Natural killer cell (primary cell): Measurements from ENCODE around the gene FADD. TPM values are rescaled to one million over a fixed set of nuclear protein-coding genes. Genes with fewer than 3 reads are reported as not detected.

Experiments used
- ATAC-seq, 3 donors: fragments of 150-1000 bp in 2 of 3; fragments of 200-7000 bp in 1 of 3; cut with Tn5 transposase; 1 replicate in 1 of 3; 2 replicates in 2 of 3; pipeline ENCODE4 v1.10.0; 2021; ENCODE audit warnings: mild to moderate bottlenecking in 2 of 3, moderate library complexity in 2 of 3
- DNase-seq, 2 donors: peaks; one replicate each; pipeline versions ENCODE4 v3.0.0 to v3.0.0-alpha.2; 2013 to 2021; ENCODE audit warnings: mixed read lengths in 1 of 2
- H3K27ac ChIP-seq: one replicate; pipeline ENCODE4 v1.5.1; 2013; ENCODE audit warnings: mild to moderate bottlenecking, low read length
- H3K27me3 ChIP-seq: one replicate; pipeline ENCODE4 v1.6.1; 2013; ENCODE audit warnings: low read length; ENCODE audit not compliant: control insufficient read depth, insufficient read depth
- H3K36me3 ChIP-seq: one replicate; pipeline ENCODE4 v1.6.1; 2013; ENCODE audit warnings: low read length; ENCODE audit not compliant: control insufficient read depth, insufficient read depth
- H3K4me1 ChIP-seq: one replicate; pipeline ENCODE4 v1.6.1; 2013; ENCODE audit warnings: low read length; ENCODE audit not compliant: control insufficient read depth, insufficient read depth
- H3K4me3 ChIP-seq: one replicate; pipeline ENCODE4 v1.5.1; 2013; ENCODE audit warnings: low read length
- H3K9me3 ChIP-seq: one replicate; pipeline ENCODE4 v1.6.1; 2013; ENCODE audit warnings: low read length; ENCODE audit not compliant: control insufficient read depth, insufficient read depth
- H3K27ac Mint-ChIP-seq, 2 donors: one replicate each; pipeline ENCODE4 v1.8.0; 2022; ENCODE audit warnings: mild to moderate bottlenecking in 2 of 2, mixed read lengths in 2 of 2, moderate library complexity in 1 of 2
- H3K27me3 Mint-ChIP-seq, 2 donors: one replicate each; pipeline ENCODE4 v1.8.0; 2022; ENCODE audit warnings: low read depth in 2 of 2, mixed read lengths in 2 of 2
- H3K36me3 Mint-ChIP-seq: one replicate; pipeline ENCODE4 v1.8.0; 2022; ENCODE audit warnings: mixed read lengths
- H3K4me1 Mint-ChIP-seq, 2 donors: one replicate each; pipeline ENCODE4 v1.8.0; 2022; ENCODE audit warnings: mixed read lengths in 2 of 2
- H3K4me3 Mint-ChIP-seq: one replicate; pipeline ENCODE4 v1.8.0; 2022; ENCODE audit warnings: mild to moderate bottlenecking, moderate library complexity, mixed read lengths
- H3K9me3 Mint-ChIP-seq, 2 donors: one replicate each; pipeline ENCODE4 v1.8.0; 2022; ENCODE audit warnings: mixed read lengths in 2 of 2
- CTCF ChIP-seq: fragments of 200-600 bp; IDR thresholded peaks from one replicate; pipeline ENCODE4 v1.8.0; 2022; ENCODE audit warnings: antibody characterized with exemption
- WGBS: methylation state at CpG from one replicate; pipeline ENCODE4 v1.1.7; 2013; ENCODE audit warnings: missing lambda C conversion rate; ENCODE audit not compliant: insufficient coverage; 5-methylcytosine and 5-hydroxymethylcytosine counted together
- intact Hi-C: fragments of 100-400 bp; cut with micrococcal nuclease; formaldehyde crosslinking; loops from one replicate; pipeline ENCODE4 v1.14.2; 2022
- total RNA-seq, 4 donors: library from RNA; stranded (reverse); fragments of 120-200 nt in 1 of 4; gene quantifications; one replicate each; pipeline versions ENCODE4 v1.2.3 to v1.2.4, GENCODE V29; 2013 to 2022

FADD gene
- total RNA-seq, 3 donors from 2014 or later (not counting 1 experiment from before 2014, with no cell fraction given): 7.8 to 9.2 (median 9.0) TPM

DNA sequence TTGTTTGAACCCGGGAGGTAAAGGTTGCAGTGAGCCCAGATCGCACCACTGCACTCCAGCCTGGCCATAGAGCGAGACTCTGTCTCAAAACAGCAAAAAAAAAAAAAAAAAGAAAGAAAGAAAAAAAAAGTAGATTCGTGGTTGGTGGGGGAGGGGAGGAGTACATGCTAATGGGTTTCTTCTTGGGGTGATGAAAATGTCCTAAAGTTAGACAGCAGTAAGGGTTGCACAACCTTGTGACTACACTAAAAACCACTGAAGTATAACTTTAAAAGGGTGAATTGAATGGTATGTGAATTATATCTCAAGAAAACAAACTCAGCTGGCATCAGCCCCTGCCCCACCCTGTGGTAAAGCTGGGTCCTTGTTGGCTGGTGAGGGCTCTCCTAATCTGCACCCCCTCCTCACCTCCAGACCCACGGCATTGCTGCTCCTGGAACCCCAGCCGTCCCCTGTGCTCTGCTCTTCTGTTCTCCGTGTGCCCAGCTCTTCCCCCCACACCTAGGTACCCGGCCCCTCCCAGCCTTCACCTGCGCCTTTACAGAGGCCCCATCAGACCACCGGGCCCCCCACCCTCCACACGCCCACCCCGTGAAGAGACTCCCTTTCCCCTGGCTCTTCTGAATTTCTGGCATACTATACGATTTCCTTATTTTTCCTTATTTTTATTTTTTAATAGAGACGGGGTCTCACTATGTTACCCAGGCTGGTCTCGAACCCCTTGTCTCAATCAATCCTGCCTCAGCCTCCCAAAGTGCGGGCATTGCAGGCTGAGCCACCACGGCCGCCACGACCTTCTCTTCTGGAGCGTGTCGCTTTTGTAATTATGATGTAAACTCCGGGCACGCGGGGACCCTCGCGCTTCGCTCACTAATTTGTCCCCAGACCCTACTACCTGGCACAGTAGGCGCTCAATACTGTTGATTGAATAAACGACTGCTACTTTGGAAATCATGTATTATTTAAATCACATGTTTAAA is 924 bp upstream of the FADD start:
- Histone ChIP-seq H3K27ac (peak overlapping the region; percentile 67), H3K4me3 (peak overlapping the region; percentile 77), H3K27me3 (no peaks in the 10 kb centered on the region), H3K9me3 (no peaks in the 10 kb centered on the region), H3K4me1 (peaks cover 36% of the 10 kb centered on the region), H3K36me3 (peaks cover 12% of the 10 kb centered on the region)
- 83% methylated on average over 29 of the region's 29 CpGs for WGBS
- DNase-seq (peak in 1 of 2 donors; percentile 27), ATAC-seq (no peak)
- Mint-ChIP-seq H3K4me1 (peaks cover 26 to 39% of the 10 kb centered on the region in 2 donors), H3K4me3 (peak overlapping the region; percentile 96), H3K27ac (peak overlapping the region; percentile 92 to 95), H3K9me3 (no peaks in the 10 kb centered on the region), H3K36me3 (no peaks in the 10 kb centered on the region), H3K27me3 (peaks cover 0 to 5% of the 10 kb centered on the region in 2 donors)
- TF ChIP-seq CTCF: no peak
- intact Hi-C loops: no loop called here

DNA sequence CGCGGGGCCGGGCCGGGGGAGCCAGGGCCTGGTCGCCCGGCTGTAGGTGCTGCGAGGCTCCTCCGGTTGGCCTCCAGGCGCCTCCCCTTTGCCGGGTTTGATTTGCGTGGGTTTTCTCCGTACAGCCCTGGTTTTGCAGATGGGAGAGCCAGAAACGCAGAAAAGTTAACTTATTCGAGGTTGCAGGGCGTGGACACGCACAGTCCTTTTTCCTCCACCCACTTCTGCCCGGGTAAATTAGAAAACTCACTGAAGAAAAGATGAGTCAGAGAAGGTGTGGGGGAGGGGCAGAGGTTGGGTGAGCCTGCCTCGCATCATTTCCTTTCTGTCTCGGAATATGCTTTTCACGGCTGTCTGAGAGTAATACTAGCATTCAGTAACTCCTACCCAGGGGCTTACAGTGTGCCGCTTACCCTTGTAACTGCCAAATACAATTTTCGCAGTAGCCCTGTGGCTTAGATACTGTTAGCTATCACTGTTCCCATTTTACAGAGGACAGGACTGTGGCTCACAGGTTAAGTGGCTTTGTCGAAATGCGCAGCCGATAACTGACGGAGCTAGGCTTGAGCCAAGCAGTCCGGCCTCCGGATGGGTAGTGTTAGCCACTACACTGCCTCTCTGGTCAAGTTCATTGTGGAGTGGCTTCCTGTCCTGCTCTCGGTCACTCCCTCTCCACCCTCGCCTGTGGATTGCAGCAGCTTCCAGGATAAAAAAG is 812 bp downstream of the FADD start:
- H3K9me3 Mint-ChIP-seq: no peaks in the 10 kb centered on the region
- Histone ChIP-seq H3K27ac (peak overlapping the region; percentile 88), H3K4me1 (peaks cover 38% of the 10 kb centered on the region), H3K36me3 (peaks cover 25% of the 10 kb centered on the region), H3K9me3 (no peaks in the 10 kb centered on the region), H3K4me3 (peak overlapping the region; percentile 77), H3K27me3 (no peaks in the 10 kb centered on the region)
- TF ChIP-seq CTCF: no peak
- H3K36me3 Mint-ChIP-seq: no peaks in the 10 kb centered on the region
- peak overlapping the region; percentile 96 for H3K4me3 Mint-ChIP-seq
- DNase-seq (peak; percentile 77 to 95), ATAC-seq (peak; percentile 78 to 88 (median 79))
- H3K4me1 Mint-ChIP-seq: peaks cover 31 to 52% of the 10 kb centered on the region in 2 donors
- peak overlapping the region; percentile 92 to 95 for H3K27ac Mint-ChIP-seq
- intact Hi-C loops: loop anchor here (1.0 kb wide), 1 partner anchor 66 kb away; the partner anchor contains the start of gene PPFIA1
- H3K27me3 Mint-ChIP-seq: no peaks in the 10 kb centered on the region
- 6% methylated on average over 30 of the region's 30 CpGs for WGBS

DNA sequence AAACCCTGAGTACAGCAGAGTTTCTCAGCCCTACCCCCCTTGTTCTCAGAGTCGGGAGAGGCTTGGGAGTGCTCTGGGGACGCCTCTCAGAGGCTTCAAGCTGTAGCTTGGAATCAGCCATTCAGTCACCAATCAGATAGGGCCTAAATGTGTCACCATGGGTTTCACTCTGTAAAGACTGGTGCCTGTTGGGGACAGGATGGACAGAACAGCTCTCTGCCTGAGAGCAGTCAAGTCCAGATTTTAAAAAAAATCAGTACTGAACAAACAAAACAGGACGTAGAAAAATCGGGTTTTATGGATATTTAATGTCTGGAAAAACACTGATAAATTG is 1.3 kb downstream of the FADD start:
- peak overlapping the region; percentile 77 for H3K4me3 ChIP-seq
- peaks cover 35 to 57% of the 10 kb centered on the region in 2 donors for H3K4me1 Mint-ChIP-seq
- peaks cover 38% of the 10 kb centered on the region for H3K4me1 ChIP-seq
- ATAC-seq: peak in 1 of 3 donors; percentile 6
- no peaks in the 10 kb centered on the region for H3K9me3 ChIP-seq
- no peak for DNase-seq
- peaks cover 29% of the 10 kb centered on the region for H3K36me3 ChIP-seq
- H3K27ac ChIP-seq: peak overlapping the region; percentile 88
- TF ChIP-seq CTCF: no peak
- no peaks in the 10 kb centered on the region for H3K27me3 ChIP-seq
- H3K27ac Mint-ChIP-seq: peak overlapping the region; percentile 92 to 95
- intact Hi-C loops: no loop called here
- H3K36me3 Mint-ChIP-seq: no peaks in the 10 kb centered on the region
- H3K9me3 Mint-ChIP-seq: no peaks in the 10 kb centered on the region
- H3K4me3 Mint-ChIP-seq: peak overlapping the region; percentile 96
- H3K27me3 Mint-ChIP-seq: no peaks in the 10 kb centered on the region
- WGBS: 66% methylated on average over 4 of the region's 4 CpGs
